KG1 (cell line): Measurements from ENCODE around the gene CLDN34.

Source experiments
- DNase-seq: peaks from one replicate; lab custom pipeline; 2025; lab: John Stamatoyannopoulos, UW

The CLDN34 gene

DNA sequence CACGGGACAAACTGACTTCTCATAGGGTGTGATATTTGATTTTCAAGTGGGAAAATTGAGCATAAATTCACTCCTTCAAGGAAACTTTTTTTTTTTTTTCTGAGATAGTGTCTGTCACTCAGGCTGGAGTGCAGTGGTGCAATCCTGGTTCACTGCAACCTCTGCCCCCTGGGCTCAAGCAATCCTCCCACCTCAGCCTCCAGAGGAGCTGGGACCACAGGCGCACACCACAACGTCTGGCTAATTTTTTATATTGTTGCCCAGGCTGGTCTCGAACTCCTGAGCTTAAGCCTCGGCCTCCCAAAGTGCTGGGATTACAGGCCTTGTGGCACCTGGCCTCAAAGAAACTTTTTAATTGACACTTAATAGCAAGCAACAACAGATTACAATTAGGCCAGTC lies 13.8 kb downstream of the CLDN34 start:
- DNase-seq: peak; percentile 2

DNA sequence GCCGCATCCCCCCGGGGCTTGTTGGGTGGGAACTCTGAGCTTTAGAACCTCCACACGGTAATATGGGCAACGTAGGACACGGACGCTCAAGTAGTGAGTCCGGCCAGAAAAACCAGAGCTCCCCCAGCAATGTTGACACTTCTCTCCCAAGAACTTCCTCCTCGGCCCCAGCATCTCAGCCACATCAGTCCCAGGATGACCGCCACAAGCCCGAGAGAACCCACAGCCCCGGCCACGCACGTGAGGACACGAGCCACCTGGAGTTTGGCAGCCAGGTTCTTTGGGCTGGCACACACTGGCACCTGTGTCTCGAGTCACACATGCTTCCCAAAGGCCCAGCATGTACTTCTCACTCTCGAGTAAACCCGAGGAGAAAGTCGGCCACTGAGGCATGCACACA lies 16.3 kb downstream of the CLDN34 start:
- DNase-seq: no peak

DNA sequence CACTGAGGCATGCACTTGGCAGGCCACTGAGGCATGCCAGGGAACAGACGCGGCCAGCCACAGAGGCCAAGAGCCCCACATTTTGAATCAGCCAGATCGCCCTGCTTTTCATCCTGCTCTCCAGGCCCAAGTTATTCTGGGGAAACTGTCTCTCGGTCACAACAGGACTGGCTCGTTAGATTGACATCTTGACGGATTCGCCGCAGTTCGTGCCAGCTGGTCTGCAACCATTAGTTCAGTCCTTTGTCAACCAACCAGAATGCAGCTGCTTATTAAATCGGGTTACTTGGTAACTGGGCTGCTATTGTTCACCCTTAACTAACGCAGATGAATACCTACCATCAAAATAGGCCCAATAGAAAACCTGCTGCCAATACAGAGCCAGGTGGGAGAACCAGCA lies 16.7 kb downstream of the CLDN34 start:
- DNase-seq: no peak

DNA sequence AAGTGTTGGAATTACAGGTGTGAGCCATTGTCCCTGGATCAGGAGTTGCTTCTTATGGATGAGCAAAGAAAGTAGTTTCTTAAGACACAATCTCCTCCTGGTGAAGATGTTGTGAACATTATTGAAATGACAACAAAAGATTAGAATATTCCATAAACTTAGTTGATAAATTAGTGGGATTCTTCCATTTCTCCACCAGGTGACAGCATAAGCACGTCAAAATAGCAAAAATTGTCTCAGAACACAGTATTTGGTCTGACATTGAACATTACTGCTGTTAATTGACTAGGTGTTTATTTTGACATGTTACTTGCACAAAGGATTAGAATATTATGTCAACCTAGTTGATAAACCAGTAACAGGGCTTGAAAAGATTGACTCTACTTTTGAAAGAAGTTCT lies 21.6 kb downstream of the CLDN34 start:
- no peak for DNase-seq

DNA sequence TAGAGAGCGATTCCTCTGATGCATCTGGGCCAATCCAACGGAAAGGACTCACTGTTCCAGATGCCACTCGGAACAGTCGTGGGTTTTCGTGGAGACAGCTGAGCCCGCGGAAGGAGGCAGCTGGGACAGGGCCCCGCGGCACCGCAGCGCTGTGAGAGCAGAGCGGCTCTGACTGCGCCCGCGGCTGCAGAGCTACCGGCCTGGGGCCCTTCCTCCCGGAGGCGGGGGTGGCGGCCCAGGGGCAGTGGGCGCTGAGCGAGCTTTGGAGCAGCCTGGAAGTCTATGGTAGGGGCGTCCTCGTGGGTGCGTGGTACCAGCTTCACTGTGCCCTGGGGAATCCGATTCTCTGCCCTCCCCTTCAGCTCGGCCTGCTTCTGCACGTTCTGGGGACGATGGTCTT lies 24.9 kb downstream of the CLDN34 start:
- DNase-seq: no peak

- no peak for DNase-seq
These were observed 25.6 kb downstream of the CLDN34 start for GRCh38 chrX:9992724-9993123.

DNA sequence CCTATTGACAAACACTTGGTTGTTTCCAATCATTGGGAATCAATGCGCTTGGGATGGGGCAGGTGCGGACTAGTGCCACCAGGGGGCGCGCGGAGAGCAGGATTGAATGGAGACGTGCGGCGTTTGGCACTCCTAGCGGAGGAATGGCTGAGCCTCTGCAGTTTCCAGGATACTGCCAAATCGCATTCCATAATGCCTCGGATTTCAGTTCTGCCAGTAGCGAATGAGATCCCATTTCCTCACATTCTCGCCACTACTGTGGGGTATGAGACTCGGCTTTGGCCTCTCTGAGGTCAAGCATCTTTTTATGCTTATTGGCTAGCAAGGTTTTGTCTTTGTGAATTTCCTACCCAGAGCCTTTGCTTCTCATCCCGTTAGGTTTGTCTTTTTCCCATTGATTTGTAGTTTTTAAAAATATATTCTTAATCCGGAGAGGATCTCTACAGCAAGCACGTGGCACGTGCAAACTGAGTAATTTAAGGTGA lies 28.7 kb downstream of the CLDN34 start:
- DNase-seq: peak; percentile 9

DNA sequence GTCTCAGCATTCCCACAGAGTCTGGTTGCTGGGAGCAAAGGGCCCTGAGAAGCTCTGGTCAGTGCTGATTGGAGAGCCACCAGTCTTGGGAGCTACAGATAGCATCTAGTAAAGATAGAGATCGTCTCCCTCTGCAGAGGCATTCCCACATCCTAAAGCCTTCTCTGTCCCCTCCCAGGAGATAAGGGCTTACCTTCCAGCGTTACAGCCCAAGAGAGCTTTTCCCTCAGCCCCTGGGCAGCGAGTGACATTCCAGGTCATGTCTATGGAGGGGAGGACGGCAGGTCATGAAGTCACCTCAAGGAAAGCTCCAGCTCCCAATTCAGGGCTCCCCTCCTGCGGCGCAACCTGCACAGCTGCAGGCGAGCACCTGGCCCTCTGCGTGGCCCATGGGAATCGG lies 29.9 kb downstream of the CLDN34 start:
- no peak for DNase-seq

DNA sequence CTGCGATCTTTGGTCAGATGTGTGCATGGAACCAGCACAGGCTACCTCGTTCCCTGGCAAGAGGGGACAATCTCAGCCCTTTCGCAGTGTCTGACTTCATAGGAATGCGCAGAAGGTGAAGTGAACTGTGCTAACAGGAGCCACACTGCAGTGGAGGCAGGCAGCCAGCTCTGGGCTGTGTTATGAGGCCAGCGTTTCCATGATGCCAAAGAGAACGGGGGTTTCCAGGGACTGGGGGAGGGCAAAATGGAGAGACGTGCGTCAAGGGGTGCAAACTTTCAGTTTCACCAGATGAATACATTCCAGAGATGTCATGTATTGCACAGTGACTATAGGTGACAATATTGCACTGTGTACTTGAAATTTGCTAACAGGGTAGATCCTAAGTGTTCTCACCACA lies 30.4 kb downstream of the CLDN34 start:
- DNase-seq: no peak

- DNase-seq: no peak
These were observed 34.3 kb downstream of the CLDN34 start for GRCh38 chrX:10001496-10001895.

DNA sequence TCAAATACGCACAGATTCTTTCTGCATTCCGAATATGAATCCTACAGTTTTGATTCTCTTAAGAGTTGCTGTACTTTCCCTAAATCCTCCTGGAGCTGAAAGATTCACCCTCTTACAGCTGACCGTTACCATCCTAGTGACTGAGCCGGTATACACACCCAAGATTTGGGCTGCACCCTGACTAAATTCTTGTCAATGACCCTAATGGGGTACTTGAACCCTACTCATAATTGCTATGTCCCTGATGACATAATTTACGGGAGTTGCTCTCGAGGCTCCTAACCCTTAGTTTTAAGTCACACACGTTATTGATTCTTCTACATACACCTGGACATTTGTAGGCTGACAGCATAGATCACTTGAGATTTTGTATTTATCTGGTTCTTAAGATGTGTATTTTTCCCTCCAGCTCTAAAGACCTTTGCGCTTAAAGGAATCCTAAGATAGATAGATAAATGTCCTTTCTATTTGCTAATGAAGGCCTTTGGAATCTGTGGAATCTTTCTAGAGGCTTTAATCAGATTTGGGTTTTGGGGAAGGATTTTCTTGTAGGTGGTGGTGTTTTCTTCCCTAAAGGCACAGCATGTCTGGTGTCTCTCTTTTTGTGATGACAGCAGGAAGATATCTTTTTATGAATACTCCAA lies 37.8 kb downstream of the CLDN34 start:
- no peak for DNase-seq

- no peak for DNase-seq
These were observed 38.9 kb downstream of the CLDN34 start for GRCh38 chrX:10006086-10006485.

- no peak for DNase-seq
These were observed 39.6 kb downstream of the CLDN34 start for GRCh38 chrX:10006770-10007169.

GRCh38 chrX:10007621-10008020 lies 40.5 kb downstream of the CLDN34 start:
- no peak for DNase-seq

DNA sequence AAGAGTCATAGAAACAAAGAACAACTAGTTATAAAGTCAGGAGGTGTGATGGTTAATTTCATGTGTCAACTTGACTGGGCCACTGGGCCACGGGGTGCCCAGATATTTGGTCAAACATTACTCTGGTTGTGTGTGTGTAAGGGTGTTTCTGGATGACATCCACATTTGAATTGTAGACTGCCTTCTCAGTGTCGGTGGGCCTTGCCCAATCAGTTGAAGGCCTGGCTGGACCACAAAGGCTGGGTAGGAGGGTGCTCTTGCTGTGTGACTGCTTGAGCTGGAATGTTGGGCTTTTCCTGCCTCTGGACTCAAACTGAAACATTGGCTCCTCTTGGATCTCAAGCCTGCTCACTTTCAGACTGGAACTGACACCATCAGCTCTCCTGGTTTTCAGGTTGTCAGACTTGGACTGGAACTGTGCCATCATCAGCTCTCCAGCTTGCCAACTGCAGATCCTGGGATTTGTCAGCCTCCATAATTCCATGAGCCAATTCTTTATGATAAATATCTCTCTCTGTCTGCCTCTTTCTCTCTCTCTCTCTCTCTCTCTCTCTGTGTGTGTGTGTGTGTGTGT lies 41.4 kb downstream of the CLDN34 start:
- no peak for DNase-seq

DNA sequence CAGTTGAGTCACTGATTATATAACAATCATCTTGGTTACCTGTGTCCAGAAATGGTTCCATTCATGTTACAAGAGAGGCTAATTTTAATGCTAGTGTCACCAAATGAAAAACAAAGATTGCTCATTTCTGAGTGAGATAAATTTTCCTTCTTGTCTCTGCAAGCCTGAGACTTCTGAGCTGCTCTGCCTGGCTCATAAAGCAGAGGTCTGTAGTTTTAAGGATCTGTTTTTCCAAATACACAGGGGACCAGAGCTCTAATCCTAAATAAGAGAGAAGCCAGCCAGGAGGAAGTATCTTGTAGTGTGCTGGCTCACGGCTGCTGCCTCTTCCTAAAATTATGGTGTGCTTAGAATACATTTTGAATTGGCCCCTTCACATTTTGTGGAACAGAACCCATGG lies 42.6 kb downstream of the CLDN34 start:
- no peak for DNase-seq

GRCh38 chrX:10010686-10011085 lies 43.5 kb downstream of the CLDN34 start:
- no peak for DNase-seq

DNA sequence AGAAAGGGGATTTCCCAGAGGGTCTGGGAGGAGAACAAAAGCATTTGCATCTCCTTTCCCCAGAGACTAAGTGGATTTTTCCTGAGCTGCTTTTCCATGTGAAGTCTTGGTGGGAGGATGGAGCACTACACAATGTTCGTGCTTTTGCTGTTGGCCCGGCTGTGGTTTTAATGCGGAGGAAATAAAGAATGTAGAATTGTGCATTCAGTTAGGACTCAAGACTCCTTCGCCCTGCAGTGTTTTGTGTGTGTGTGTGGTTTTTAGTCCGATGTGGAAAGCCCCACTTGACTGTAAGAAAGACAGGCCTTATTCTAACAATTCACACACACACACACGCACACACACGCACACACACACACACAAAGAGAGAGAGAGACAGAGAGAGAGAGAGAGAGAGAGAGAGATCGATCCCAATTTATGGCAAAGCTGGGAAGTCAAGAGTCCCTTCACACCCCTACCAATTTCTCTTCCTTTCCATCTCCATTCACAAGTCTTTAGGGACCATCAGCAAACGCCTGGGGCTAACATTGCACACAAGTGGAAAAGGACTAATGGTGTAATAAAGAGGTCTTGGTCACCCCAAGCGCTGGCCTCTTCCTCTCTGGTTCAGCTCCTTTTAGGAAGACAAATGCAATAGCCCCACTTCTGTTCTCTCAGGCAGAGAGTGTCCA lies 44.2 kb downstream of the CLDN34 start:
- DNase-seq: no peak

GRCh38 chrX:10011991-10012390 lies 44.8 kb downstream of the CLDN34 start:
- DNase-seq: no peak

DNA sequence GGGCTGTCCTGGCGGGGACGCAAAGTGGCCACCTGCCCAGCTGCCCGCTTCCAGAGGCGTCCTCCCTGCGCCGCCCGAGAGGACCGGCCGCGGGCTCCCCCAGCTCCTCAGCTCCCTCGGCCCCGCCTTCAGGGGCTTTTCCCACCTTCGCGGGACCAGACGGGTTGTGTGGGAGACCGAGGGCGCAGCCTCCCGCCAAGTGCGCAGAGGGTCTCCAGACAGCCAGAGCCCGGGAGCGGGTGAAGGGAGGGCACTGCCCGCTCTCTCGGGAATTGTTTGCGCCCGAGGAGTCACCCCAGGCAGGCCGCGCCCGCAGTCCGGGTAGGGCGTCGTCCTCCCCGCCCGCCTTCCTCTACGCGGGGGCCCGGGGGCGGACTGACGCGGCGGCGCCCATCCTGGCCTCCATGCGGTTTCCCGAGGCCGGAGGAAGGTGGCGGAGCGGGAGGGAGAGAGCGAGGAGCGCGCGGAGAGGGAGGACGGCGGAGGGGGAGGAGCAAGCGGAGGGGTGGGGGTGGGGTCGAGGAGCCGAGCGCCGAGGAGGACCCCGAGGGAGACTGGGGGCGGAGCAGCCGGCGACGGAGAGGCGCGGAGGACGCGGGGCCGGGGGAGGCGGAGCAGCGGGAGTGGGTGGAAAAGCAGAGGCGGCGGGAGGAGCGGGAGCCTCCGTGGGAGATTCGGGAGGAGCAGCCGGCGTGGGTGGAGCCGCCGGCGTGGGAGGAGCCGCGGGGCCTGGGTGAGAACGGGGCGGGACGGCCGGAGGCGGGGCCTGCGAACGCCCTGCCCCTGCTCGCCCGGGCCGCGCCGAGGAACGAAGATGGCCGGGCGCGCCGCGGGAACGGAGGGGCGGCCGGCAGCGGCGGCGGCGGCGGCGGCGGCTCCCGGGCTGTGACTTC lies 47.5 kb downstream of the CLDN34 start:
- no peak for DNase-seq

DNA sequence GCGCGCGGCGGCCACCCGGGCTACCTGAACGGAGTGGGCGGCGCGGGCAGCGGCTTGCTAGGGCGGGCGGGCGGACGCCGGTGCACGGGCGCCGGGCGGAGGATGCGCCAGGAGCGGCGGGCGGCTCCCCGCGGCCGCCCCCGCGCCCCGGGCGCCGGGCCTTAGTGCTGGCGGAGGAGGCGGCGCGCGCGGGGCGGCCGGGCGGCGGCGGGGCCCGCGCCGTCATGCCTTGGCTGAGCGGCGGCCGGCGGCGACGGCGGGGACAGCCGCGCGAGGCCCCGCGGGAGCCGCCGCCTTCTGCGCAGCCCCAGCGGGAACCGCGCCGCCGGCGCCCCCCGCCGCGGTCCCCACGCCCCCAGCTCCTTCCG lies 48.2 kb downstream of the CLDN34 start:
- no peak for DNase-seq

DNA sequence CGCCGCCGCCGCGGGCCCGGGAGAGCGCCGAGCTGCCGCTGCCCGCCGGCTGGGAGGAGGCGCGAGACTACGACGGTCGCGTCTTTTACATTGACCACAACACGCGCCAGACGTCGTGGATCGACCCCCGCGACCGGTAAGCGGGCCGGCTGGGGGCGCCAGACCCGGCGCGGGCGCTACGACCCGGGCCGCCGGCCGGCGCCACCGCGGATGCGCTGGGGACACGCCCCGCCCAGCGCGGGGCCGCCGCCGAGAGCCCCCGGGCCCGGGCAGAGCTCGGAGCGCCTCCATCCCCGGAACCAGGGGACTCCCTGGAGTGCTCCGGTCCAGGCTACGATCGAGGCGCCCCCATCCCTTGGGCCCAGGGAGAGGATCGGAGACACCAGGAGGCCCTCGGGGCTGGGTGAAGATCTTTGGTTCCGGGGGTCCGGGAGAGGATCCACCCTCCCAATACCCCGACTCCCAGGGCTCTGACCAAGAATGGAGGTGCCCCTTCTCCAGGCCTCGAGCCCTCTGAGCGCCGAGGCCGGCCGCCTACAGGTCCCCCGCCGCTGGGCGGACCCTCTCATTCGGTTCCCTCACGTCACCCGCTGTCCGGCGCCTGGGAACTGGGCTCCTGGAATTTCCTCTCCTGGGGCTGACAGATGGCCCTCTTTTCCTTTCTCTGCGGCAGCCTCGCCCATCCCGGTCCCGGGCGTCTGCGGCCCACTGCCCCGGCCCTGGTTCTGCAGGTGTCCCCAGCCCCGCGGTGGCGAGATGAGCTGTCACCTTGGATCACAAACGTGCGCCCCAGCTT lies 48.8 kb downstream of the CLDN34 start:
- no peak for DNase-seq
